NT2/D1 (cell line): ENCODE data around the gene ATL1.

Source experiments
- YY1 ChIP-seq: IDR thresholded peaks from 2 replicates; pipeline ENCODE4 v1.6.1; 2011; ENCODE audit not compliant: insufficient read length, insufficient read depth
- ZNF274 ChIP-seq: IDR thresholded peaks from 2 replicates; pipeline ENCODE4 v1.6.1; 2011; ENCODE audit warnings: mild to moderate bottlenecking, low read depth, low read length

GRCh38 chr14:50667684-50667995 lies 107.7 kb downstream of the ATL1 start:
- TF ChIP-seq ZNF274 (no peak), YY1 (no peak)
